ENCODE data around the gene ST7L. TPM values are rescaled to one million over a fixed set of nuclear protein-coding genes. Genes with fewer than 3 reads are reported as not detected.

The ST7L gene
- total and polyA plus RNA-seq, 11 donors: 6.9 to 20.3 (median 13.7) TPM

GRCh38 chr1:112605633-112606327 is 13.2 kb downstream of the ST7L start:
- H3K36me3 ChIP-seq: peaks cover 0 to 99% (median 85%) of the 10 kb centered on the region in 9 donors
- intact Hi-C loops (cut with DNase I): no loop called here
- ATAC-seq: no peak

GRCh38 chr1:112603541-112603940 is 15.4 kb downstream of the ST7L start:
- DNase-seq (no peak), ATAC-seq (no peak)
- peaks cover 0 to 97% (median 78%) of the 10 kb centered on the region in 9 donors for H3K36me3 ChIP-seq
- no peaks in the 10 kb centered on the region for H3K9me3 ChIP-seq
- H3K4me1 ChIP-seq: no peaks in the 10 kb centered on the region
- no peak for TF ChIP-seq CTCF (IDR thresholded peaks at IDR 0.05)
- no peak for TF ChIP-seq POLR2A (IDR thresholded peaks at IDR 0.05)
- intact Hi-C loops (cut with DNase I): no loop called here
- no peak overlapping the region for H3K4me3 ChIP-seq
- no peaks in the 10 kb centered on the region for H3K27me3 ChIP-seq
- H3K27ac ChIP-seq: no peak overlapping the region
- 94 to 100% (median 99%) methylated on average over 1 of the region's 1 CpG for WGBS, 4 donors

More at GRCh38 chr1:112605633-112606327, 13.2 kb downstream of the ST7L start:
- no peak for DNase-seq
- 91 to 95% (median 94%) methylated on average over 4 of the region's 4 CpGs for WGBS, 4 donors
- TF ChIP-seq POLR2A (IDR thresholded peaks at IDR 0.05): no peak
- TF ChIP-seq CTCF (IDR thresholded peaks at IDR 0.05): no peak
- no peaks in the 10 kb centered on the region for H3K9me3 ChIP-seq
- no peaks in the 10 kb centered on the region for H3K4me1 ChIP-seq
- H3K27ac ChIP-seq: no peak overlapping the region
- no peak overlapping the region for H3K4me3 ChIP-seq
- no peaks in the 10 kb centered on the region for H3K27me3 ChIP-seq

- no peak overlapping the region for H3K4me3 ChIP-seq
- H3K9me3 ChIP-seq: no peaks in the 10 kb centered on the region
- H3K27me3 ChIP-seq: no peaks in the 10 kb centered on the region
- no peaks in the 10 kb centered on the region for H3K4me1 ChIP-seq
- DNase-seq: no peak
- H3K36me3 ChIP-seq: peaks cover 0 to 97% (median 78%) of the 10 kb centered on the region in 9 donors
- 92 to 98% (median 96%) methylated on average over 2 of the region's 2 CpGs for WGBS, 4 donors
- intact Hi-C loops (cut with DNase I): no loop called here
- no peak overlapping the region for H3K27ac ChIP-seq
- ATAC-seq: no peak
- no peak for TF ChIP-seq CTCF (IDR thresholded peaks at IDR 0.05)
- no peak for TF ChIP-seq POLR2A (IDR thresholded peaks at IDR 0.05)
These were observed 15.9 kb downstream of the ST7L start for GRCh38 chr1:112603012-112603411.

DNA sequence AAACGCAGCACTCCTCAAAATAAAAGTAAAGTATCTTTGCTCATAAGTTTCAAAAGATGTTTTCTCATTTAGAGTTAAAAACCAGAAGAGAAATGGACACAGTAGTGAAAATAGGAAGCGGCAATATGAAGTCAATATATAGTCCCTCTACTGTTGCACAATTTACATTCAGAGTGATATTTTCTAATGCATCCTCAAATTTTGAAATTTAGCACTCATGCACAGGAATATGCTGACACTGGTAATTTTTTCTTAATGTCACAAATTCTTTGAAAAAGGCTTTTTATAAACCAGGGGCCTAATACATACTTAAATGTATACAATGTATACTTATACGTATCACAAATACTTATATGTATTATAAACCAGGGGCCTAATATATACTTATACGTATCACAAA is 19.5 kb downstream of the ST7L start:
- Histone ChIP-seq H3K4me3 (no peak overlapping the region), H3K27ac (no peak overlapping the region), H3K4me1 (no peaks in the 10 kb centered on the region), H3K36me3 (peaks cover 0 to 97% (median 82%) of the 10 kb centered on the region in 9 donors), H3K9me3 (no peaks in the 10 kb centered on the region), H3K27me3 (no peaks in the 10 kb centered on the region)
- no peak for ATAC-seq
- TF ChIP-seq CTCF (IDR thresholded peaks at IDR 0.05) (no peak), POLR2A (IDR thresholded peaks at IDR 0.05) (no peak)
- intact Hi-C loops (cut with DNase I): loop anchor here in 1 of 10 donors (10.0 kb wide), 1 partner anchor 55 kb away; no protein-coding TSS in a partner anchor
- DNase-seq: no peak
- WGBS, 4 donors: 93 to 96% (median 95%) methylated on average over 4 of the region's 4 CpGs

Measured in heart left ventricle (tissue), 16 donors.